Measurements from ENCODE around the gene ZNF444.
"Not testable (repeated sequence)": the region's sequence is repeated elsewhere in the genome, so short reads cannot be mapped to it uniquely, and the experiment has no call there.

The ZNF444 gene

DNA sequence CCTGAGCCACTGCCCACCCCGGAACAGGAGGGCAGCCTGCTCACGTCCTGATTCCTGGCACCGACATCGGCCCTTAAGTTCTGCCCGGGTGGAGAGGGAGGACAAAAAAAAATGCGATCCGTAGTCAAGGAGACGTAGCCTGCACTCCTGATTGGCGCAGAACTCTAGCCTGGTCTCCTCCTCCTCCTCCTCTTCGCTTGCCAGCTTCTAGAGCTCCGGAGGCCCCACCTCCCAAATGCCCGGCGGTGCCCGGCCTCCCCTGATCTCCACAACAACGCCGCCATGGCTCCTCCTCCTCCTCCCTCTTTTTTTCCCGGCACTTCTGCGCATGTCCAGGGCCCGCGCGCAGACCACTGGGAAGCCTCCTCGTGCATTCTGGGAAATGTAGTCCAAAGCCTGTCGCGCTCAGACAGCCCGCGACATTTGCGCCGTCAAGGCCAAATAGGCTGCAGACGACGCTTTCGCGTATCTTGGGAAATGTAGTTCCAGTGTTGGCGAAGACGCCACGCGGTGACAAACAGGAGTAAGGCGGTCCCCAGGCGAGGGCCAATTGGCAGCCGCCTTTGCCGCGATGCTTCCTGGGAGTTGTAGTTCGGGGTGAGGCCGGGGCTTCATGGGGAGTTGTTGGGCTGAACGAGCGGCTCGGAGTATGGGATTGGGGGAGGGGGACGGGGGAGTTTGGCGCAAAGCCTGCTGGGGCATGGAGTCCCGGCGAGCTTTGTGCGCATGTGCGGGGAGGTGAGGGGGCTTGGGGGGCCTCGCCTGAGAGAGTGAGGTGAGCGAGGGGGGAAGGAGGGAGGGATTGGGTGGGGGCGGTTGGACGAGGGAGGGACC, at the start of gene ZNF444:
ZNF444 (plus strand) TSS at position 705 of the 834 bp plus-strand sequence. CDS start 5,625 bp downstream, outside the sequence.
- in situ Hi-C loops (cut with MboI; ENCODE audit: low sequenced_read_pairs): no loop called here

DNA sequence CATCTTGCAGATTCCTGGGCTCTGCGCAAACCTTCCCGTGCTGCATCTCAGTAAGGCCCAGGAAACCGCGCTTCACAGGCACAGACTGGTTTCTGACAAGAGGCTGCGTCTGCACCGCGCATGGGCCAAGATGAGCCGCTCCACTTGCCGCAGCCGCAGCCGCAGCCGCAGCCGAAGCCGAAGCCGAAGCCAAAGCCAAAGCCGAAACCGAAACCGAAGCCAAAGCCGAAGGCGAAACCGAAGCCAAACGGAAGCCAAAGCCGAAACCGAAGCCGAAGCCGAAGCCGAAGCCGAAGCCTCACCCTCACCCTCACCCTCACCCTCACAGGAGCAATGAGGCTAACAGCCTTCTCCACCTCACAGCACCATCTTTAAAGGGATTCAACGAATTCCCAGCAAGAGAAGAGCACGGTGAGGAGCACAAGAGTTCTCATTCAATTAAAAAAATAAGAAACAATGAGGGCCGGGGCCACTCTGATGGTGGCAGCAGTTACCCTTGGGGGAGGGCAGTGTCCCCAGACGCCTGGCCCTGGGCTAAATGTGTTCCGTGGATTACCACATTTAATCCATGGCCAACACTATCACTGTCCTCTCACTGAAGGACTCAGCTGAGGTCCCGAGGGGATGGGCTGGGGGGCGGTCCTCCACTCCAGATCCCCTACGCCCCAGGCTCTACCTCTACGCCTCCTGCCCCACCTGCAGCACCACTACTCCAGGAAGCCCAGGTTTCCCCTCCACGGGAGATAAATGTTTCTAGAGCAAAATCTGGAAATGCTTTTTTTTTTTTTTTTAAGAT, 49.1 kb upstream of the ZNF444 start:
- in situ Hi-C loops (cut with MboI; ENCODE audit: low sequenced_read_pairs): no loop called here

DNA sequence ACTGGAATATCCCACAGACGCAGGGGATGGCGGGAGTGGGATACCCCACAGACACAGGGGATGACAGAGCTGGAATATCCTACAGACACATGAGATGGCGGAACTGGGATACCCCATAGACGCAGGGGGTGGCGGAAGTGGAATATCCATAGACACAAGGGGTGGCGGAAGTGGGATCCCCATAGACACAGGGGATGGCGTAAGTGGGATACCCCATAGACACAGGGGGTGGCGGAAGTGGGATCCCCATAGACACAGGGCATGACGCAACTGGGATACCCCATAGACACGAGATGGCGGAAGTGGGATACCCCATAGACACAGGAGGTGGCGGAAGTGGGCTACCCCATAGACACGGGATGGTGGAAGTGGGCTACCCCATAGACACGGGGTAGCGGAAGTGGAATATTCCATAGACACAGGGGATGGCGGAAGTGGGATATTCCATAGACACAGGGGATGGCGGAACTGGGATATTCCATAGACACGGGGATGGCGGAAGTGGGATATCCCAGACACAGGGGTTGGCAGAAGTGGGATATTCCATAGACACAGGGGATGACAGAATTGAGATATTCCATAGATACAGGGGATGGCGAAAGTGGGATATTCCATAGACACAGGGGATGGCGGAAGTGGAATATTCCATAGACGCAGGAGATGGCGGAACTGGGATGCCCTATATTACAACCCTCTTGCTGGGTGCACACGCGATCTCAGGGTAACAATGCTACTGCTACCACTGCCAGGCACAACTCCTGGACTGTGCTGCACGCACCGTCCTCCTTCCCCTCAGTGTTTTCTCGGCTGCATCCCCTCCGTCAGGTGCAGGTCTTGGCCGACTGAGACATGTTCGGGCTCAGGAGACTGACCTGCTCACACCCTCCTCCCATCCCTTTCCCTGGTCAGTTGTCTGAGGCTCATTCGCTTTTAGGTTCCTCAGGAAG, 48.1 kb upstream of the ZNF444 start:
- in situ Hi-C loops (cut with MboI; ENCODE audit: low sequenced_read_pairs): no loop called here

DNA sequence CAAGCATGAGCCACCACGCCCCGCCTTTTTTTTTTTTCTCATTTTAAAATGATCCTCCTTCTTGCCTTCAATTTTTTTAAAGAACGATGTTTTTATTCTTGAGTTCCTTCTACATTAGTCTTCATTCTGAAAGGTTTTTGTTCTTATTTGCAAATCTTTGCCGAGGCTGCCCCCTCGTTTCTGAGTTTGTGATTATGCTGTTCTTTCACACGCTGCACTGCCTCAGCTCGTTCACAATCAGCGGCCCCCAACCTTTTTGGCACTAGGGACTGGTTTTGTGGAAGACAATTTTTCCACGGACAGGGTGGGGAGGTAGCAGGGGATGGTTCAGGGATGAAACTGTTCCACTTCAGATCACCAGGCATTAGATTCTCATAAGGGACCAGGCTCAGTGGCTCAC, 46.6 kb upstream of the ZNF444 start:
- in situ Hi-C loops (cut with MboI; ENCODE audit: low sequenced_read_pairs): no loop called here

DNA sequence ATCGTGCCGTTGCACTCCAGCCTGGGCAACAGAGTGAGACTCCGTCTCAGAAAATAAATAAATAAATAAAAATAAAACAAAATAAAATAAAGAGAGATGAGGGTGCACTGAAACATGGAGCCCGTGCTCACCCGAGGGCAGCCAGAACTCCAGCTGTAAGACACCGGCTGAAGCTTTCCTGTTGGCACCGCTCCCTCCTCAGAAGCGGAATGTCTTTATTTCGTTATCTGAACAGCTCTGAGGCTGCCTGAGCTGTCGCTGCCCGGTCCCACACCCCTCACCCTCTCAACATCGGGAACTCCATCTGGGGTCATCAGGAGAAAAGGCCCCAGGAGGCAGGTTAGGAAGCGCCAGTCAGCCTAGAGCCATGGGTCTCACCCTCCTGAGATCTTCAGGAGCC, 44.4 kb upstream of the ZNF444 start:
- in situ Hi-C loops (cut with MboI; ENCODE audit: low sequenced_read_pairs): no loop called here

DNA sequence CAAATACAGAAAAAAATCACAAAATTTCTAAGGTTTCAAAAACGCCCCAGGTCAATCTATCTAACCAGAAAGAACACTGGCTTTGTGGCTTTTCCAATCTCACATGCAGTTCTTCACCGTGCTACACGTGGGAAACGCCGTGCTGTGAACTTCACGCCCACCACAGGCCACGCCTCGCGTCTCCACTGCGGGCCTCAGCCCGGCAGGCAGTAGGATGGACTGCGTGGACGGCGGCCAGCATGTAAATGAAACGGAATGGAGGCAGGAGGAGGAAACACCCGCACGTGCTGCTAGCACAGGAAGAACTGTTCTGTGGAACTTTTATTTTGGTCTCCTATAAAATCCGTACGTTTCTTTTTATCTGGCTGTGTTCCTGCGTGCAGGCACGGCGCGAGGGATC, 43.8 kb upstream of the ZNF444 start:
- in situ Hi-C loops (cut with MboI; ENCODE audit: low sequenced_read_pairs): no loop called here

DNA sequence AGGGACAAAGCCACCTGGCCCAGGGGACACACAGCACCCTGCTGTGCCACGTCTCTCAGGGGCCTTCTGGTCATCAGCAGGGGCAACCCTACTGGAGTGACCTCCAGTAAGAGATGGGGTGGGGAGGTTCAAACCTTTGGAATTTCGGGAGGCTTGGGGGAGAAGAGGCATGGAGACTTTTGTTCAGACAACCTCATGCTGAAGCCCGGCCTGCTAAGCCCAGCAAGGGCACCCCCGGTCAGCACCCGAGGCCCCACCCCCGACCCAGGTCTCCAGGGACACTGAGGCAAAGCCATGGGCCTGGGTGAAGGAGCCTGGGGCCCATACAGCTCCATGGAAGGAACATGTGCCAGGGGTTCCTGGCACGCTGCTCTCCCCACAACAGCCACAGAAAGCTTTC, 43.3 kb upstream of the ZNF444 start:
- in situ Hi-C loops (cut with MboI; ENCODE audit: low sequenced_read_pairs): no loop called here

DNA sequence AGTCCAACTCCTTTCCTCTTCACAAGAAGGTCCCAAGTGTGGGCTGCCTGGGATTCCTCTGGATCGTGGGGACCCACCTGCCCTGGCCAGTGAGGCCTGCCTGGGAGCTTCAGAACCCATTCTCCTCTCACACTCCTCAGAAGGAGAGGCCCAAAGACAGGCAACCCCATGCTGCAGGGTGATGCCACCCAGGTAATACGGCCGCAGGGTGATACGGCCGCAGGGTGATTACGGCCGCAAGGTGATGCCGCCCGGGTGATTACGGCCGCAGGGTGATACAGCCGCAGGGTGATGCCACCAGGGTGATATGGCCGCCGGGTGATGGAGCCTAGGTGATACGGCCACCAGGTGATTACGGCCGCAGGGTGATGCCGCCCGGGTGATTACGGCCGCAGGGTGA, 42.9 kb upstream of the ZNF444 start:
- in situ Hi-C loops (cut with MboI; ENCODE audit: low sequenced_read_pairs): not testable (repeated sequence)

DNA sequence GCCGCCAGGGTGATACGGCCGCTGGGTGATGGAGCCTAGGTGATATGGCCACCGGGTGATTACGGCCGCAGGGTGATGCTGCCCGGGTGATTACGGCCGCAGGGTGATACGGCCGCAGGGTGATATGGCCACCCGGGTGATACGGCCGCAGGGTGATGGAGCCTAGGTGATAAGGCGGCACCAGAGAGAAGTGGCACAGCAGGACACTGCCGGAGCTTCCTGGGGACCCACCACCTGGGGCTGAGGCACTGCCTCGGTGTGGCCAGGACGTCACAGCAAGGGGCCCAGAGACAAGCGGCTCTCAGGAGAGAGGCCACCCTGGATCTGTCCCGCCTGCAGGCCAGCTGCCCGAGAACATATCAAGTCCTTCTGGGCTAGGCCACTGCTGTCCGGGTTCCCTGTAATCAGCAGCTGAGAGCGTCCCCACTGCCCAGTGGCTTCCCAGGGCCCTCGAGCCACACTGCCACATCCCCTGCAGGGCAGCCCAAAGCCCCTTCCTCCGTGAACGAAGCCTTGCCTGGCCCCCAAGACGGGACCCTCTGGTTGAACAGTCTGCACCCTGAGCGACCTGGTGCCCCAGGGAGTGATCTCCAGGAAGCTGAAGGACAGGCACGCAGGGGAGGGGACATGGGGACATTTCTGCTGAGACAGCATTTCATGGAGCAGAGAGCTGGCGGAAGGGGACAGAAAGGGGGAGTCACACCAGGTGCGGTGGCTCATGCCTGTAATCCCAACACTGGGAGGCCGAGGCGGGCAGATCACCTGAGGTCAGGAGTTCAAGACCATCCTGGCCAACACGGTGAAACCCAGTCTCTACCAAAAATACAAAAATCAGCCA, 42.1 kb upstream of the ZNF444 start:
- in situ Hi-C loops (cut with MboI; ENCODE audit: low sequenced_read_pairs): no loop called here

DNA sequence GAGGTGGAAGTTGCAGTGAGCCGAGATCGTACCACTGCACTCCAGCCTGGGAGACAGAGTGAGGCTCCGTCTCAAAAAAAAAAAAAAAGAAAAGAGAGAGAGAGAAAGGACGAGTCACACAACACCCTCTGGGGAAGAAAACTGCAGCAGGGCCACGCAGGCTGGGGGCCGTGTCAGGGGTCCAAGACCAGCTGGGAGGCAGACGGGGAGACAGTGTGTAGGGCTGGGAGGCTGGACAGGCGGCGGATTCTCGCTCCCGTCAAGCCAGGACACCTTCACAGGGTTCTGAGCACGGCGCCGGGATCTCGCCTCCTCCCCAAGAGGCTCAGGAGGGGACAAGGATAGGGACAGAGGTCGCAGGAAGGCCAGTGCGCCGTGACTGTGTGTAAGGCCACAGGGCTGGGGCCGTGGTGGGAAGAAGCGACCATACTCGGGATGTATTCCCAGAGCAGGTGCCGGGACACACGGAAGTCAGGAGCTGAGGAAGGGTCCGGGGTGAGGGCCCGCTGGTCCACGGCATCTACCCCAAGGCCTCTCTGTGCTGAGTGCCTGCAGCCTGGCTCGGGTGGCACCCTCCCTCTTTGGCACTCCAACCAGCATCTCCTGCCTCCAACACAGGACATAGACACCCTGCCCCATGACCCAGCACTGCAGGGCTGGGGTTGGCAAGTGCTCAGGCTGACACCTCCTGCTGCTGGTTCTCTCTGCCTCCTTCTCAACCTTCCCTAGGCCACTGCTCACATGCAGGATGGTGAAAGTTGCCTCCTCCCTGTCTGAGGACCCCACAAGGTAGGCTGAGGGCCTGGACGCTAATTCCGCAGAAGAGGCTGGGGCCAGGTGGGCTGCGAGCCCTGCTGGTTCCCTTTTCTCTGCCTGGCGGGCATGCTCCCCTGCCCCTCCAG, 41.2 kb upstream of the ZNF444 start:
- in situ Hi-C loops (cut with MboI; ENCODE audit: low sequenced_read_pairs): no loop called here

DNA sequence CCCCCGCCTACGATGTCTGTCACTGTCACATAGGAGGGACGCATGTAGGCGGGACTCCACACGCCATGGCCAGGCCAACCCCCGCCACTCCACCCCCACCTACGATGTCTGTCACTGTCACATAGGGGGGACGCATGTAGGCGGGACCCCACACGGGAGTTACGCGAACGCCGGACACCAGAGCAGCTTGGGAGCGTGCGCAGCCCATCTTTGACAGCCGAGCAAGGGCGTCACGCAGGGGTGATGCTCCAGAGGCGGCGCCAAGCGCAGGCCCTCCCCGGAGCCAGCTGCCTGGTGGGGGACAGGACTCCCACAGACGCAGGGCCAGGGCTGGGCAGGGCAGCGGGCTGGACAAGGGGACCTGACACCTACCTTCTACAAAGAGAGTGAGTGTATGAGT, 40.0 kb upstream of the ZNF444 start:
- in situ Hi-C loops (cut with MboI; ENCODE audit: low sequenced_read_pairs): no loop called here

DNA sequence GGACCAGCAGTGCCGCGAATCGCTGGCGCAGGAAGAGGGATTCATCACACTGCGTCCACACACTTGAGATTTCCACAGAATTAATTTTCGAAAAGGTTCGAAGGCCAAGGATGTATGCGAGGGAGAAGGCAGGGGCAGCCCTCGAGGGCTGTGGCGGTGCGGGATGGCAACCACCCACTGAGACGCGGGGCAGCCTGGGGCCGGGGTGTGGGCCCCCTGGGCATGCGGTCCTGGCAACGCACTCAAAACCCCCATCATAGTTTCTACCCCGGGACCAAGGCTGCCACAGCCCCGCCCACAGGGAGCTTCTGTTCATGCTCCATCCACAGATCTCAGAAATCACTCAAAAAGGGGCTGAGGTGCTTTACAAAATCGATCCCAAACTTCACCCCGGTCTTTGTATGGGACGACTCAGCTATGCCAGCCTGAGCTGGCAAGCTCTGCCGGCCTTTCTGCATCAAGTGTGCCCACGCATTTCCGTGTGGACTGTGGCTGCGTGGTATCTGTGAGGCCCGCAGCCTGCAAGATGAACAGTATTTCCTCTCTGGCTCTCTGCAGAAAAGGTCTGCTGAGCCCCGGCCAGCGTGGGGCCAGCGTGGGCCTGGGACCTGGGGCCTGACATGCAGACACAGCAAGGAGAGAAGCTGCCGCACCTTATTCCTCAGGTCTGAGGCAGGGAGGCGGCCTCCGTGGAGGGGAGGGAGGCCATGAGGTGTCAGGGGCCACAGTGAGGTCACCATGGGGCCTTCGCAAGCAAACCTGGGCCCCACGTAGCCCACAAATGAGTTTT, 39.1 kb upstream of the ZNF444 start:
- in situ Hi-C loops (cut with MboI; ENCODE audit: low sequenced_read_pairs): no loop called here

DNA sequence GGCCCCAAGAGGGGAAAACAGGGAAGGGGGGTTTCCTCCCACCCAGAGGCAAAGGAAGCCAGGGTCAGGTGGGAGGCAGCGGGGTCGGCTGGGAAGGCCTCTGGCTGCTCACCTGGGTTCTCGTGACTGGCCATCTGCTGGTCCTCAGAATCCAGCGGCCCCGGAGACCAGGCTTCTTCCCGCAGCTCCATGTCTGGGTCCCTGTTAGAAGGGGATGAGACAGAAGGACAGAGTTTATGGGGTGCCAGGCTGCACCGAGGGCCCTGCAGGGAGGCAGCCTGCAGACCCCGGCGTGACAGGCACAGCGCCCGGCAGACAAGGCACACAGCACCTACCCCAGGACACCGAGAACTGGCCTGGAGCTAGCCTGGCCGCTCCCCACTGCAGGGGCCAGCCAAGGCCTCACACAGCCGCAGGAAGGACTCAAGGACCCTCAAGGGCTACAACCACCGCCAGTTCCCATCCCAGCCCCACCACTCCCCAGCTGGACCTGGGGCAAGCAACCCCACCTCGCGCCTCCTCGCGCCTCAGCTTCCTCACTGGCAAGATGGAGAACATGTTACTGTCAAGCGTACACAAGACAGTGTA, 38.0 kb upstream of the ZNF444 start:
- in situ Hi-C loops (cut with MboI; ENCODE audit: low sequenced_read_pairs): no loop called here

DNA sequence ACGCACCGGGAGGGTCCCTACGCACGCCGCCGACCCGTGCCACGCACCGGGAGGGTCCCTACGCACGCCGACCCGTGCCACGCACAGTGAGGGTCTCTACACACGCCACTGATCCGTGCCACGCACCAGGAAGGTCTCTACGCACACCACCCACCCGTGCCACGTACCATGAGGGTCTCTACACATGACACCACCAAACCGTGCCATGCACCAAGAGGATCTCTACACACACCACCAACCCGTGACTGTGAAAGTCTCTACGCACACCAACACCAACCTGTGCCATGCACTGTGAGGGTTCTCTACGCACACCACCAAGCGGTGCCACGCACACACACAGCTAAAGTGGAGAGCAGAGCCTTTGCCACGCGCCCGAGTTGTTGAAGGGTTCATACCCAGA, 36.7 kb upstream of the ZNF444 start:
- in situ Hi-C loops (cut with MboI; ENCODE audit: low sequenced_read_pairs): no loop called here

DNA sequence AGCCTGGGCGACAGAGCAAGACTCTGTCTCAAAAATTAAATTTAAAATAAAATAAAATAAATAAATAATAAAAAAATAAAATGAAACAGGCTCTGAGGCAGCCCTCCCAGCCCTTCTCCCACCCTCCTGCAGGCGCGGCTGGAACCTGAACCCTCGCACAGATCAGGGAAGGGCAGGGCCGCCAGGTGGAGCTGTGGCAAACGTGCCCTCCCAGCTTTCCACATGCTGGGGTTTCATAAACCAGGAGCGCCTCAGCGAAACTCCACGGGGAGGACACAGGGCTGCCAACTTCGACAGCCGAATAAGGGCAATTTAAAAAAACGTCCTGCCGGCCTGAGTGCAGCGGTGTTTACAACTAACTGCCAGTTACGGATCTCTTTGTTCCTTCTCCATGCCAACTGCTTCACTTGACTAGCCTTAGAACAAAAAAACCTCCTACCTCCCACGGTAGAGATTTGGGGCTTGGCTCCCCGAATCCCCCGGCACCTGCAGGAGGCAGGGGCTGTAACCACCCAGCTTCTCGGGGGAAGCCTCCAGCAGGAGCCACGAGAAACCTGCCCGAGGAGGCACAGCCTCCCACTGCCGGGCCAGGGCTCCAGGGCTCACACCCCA, 35.9 kb upstream of the ZNF444 start:
- in situ Hi-C loops (cut with MboI; ENCODE audit: low sequenced_read_pairs): no loop called here

DNA sequence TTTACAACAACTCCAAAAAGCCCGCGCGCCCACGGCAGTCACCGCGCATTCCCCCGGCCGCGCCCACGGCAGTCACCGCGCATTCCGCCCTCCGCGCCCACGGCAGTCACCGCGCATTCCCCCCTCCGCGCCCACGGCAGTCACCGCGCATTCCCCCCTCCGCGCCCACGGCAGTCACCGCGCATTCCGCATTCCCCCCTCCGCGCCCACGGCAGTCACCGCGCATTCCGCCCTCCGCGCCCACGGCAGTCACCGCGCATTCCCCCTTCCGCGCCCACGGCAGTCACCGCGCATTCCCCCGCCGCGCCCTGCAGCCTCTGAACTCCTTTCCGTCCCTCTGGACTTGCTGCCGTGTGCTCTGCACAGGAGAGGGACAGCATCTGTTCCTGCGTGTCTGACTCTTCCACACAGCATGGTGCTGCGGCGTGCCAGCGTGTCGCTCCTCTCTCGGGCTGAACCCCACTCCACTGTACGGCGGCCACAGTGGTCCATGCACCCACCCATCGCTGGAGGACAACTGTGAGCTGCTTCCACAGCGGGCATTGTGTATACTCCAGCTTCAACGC, 35.2 kb upstream of the ZNF444 start:
- in situ Hi-C loops (cut with MboI; ENCODE audit: low sequenced_read_pairs): not testable (repeated sequence)

DNA sequence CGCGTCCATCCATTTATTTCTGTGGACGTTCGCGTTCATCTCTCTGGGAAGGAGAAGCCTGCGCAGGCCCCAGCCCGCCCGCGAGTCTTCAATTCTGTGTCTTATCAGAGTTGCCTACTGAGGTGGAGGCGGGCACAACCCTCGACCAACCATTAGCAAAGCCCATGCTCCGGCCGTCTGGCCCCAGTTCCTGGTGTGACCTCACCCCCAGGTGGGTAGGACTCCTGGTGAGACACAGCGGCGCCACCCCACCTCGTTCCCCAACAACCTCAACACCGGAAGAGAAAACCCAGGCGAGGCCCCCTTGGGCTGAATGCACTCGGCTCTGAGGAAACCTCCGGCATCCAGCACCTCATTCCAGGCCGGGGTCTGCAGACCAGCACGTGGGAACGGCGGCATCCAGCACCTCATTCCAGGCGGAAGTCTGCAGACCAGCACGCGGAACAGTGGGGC, 34.7 kb upstream of the ZNF444 start:
- in situ Hi-C loops (cut with MboI; ENCODE audit: low sequenced_read_pairs): no loop called here
